Measurements from ENCODE around the gene SEMA5A. TPM values are rescaled to one million over a fixed set of nuclear protein-coding genes. Genes with fewer than 3 reads are reported as not detected.

SEMA5A gene
- total and polyA plus RNA-seq, 2 of the 8 experiments (the other 6 are each of a cell fraction or from before 2014, with no cell fraction given) = 5.3 to 8.9 TPM

- H3K36me3 ChIP-seq (ENCODE audit: control insufficient read depth in 2 of 4, insufficient read depth in 4 of 4, low read length in 3 of 4) = no peaks in the 10 kb centered on the region
- no peak overlapping the region for H3K4ac ChIP-seq (replicated peaks; ENCODE audit: insufficient read length, low read depth, low read length)
- H3K18ac ChIP-seq (ENCODE audit: extremely low read depth, low read length) = no peak overlapping the region
- H2BK5ac ChIP-seq (ENCODE audit: low read depth, low read length) = no peak overlapping the region
- H3K23ac ChIP-seq (ENCODE audit: insufficient read length) = no peak overlapping the region
- no peak overlapping the region for H2BK12ac ChIP-seq (ENCODE audit: low read depth, low read length)
- ChIA-PET CTCF (ENCODE audit: partially characterized antibody) (interaction anchor here (1.3 kb wide), 1 partner anchor 25 kb away, joined by 3 read pairs; no protein-coding TSS in a partner anchor), POLR2A (ENCODE audit: partially characterized antibody) (no interaction called here)
- no peak overlapping the region for H3K27ac ChIP-seq (ENCODE audit: low read depth, low read length)
- no peak for FAIRE-seq
- WGBS, 2 experiments (ENCODE audit: extremely low coverage in 1 of 2, insufficient coverage in 1 of 2, insufficient read length in 1 of 2, insufficient replicate concordance in 2 of 2, low coverage in 1 of 2, low lambda C conversion rate in 2 of 2, missing lambda C conversion rate in 1 of 2) = 87% methylated on average over 2 of the region's 2 CpGs; no CpG with 5 or more reads in 1 of the 2 experiments
- H3K27me3 ChIP-seq (replicated peaks in 1 of 4; ENCODE audit: control insufficient read depth in 3 of 4, extremely low read depth in 1 of 4, insufficient read depth in 3 of 4, low read length in 3 of 4) = no peaks in the 10 kb centered on the region
- H3K23me2 ChIP-seq (ENCODE audit: low read depth, low read length) = no peaks in the 10 kb centered on the region
- H3K79me2 ChIP-seq (ENCODE audit: control insufficient read depth in 1 of 2, insufficient read depth in 2 of 2, low read length in 2 of 2) = no peaks in the 10 kb centered on the region
- no peak overlapping the region for H2AK5ac ChIP-seq (ENCODE audit: low read depth, low read length)
- no peaks in the 10 kb centered on the region; a peak in 1 of 4 replicates for H3K9me3 ChIP-seq (ENCODE audit: insufficient read depth in 2 of 2, low read depth in 1 of 2, low read length in 1 of 2)
- no peak overlapping the region for H3K9ac ChIP-seq (replicated peaks in 1 of 4; ENCODE audit: extremely low read depth in 1 of 4, low read depth in 3 of 4, low read length in 3 of 4)
- no peak overlapping the region for H4K5ac ChIP-seq (ENCODE audit: insufficient read length, low read depth, low read length)
- H3K14ac ChIP-seq (ENCODE audit: insufficient read length) = no peak overlapping the region
- no peak overlapping the region for H3K4me2 ChIP-seq (ENCODE audit: insufficient read depth in 1 of 2, low read depth in 2 of 2, low read length in 2 of 2)
- no peaks in the 10 kb centered on the region for H3K79me1 ChIP-seq (ENCODE audit: low read depth, low read length)
- H2BK15ac ChIP-seq (ENCODE audit: low read length) = no peak overlapping the region
- H4K91ac ChIP-seq (replicated peaks; ENCODE audit: insufficient read length, low read length) = no peak overlapping the region
- H3K4me1 ChIP-seq (replicated peaks in 1 of 4; ENCODE audit: control insufficient read depth in 3 of 4, insufficient read depth in 4 of 4, low read length in 3 of 4) = no peaks in the 10 kb centered on the region
- no peak overlapping the region for H2AFZ ChIP-seq (ENCODE audit: low read length)
- H4K20me1 ChIP-seq (replicated peaks in 1 of 2; ENCODE audit: control insufficient read depth in 1 of 2, insufficient read depth in 2 of 2, low read length in 2 of 2) = no peaks in the 10 kb centered on the region
- no peak overlapping the region for H3K56ac ChIP-seq (replicated peaks; ENCODE audit: insufficient read length, low read depth, low read length)
- no peak overlapping the region for H4K8ac ChIP-seq (ENCODE audit: extremely low read depth, insufficient read depth, low read length)
- H2BK120ac ChIP-seq (replicated peaks; ENCODE audit: low read depth, low read length) = no peak overlapping the region
- no peak overlapping the region for H3K4me3 ChIP-seq (ENCODE audit: extremely low read depth in 1 of 4, insufficient read depth in 2 of 4, low read depth in 3 of 4, low read length in 4 of 4)
- TF ChIP-seq ZNF274 (IDR thresholded peaks at IDR 0.05; ENCODE audit: borderline replicate concordance, extremely low read depth, low read length) (no peak), KDM5A (IDR thresholded peaks at IDR 0.05; ENCODE audit: low read length) (no peak)
- no peak overlapping the region for H2BK20ac ChIP-seq (ENCODE audit: low read length)
- no peak for DNase-seq (ENCODE audit: low read depth in 1 of 2, low spot score in 2 of 2)
Observed at GRCh38 chr5:9421884-9422283, 124.0 kb downstream of the SEMA5A start.

Data from H1 (cell line).